CD4-positive, alpha-beta T cell treated with Interleukin-4 for 1 hour (primary cell): Measurements from ENCODE around the gene SH3TC2.

ENCODE experiments used
- DNase-seq, 2 donors: peaks; one replicate each; pipeline ENCODE4 v3.0.0-alpha.2; 2020 to 2022

Gene SH3TC2

DNA sequence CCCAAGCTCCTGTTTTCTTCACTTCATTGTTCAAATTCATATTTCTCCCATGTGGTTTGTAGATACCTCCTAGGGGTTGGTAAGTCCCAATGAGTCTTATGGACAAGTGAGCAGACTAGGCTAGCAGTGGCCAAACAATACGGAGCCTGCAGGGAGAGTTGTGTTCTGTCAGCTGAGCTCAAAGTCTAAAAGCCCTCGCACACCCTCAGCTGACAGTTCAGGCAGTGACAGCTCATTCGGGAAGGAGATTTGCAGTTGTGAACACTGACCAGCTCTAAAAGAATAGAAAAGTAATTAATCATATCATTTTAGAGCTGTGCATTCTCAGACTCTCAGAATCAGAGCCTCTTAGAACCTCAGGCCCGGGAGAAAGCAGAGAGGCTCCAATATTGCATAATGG, 95.1 kb downstream of the SH3TC2 start:
- DNase-seq: no peak

DNA sequence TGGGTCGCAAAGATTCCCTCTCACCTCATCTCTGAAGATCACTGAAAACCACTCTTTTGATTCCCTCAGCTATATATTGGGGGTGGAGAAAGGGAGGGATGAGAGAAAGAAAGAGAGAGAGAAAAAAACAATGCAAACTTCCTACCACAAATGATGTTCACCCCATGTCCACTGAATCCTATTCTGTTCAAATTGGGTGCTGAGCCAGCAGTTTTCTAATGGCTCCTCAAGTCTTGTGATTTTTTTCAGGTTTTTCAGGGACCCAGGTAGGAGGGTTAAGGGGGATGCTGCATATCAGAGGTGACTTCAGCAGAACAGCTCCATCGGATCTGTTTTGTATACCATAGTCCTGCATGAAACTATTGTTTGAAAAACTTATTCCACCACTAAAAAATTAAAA, 95.9 kb downstream of the SH3TC2 start:
- no peak for DNase-seq

DNA sequence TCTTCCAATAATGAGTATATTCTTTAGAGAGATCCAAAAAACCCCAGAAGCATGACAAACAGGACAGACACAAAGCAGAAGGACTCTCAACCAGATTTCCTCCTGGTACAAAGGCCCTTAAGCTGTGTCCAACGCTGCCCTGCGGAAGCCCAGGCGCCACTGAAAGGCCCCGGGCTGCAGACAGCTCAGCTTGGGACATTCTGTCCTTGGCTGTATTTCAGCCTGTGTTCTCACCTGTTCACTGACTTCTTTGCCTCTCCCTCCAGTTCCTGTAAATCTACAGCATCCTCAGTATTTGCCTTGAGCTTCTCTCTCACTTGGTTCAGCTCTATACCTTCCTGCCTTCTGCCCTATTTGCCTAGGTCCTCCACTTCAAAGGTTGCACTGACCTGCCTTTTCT, 96.5 kb downstream of the SH3TC2 start:
- DNase-seq: no peak

- DNase-seq: no peak
These were observed 97.2 kb downstream of the SH3TC2 start for GRCh38 chr5:148965511-148966265.

DNA sequence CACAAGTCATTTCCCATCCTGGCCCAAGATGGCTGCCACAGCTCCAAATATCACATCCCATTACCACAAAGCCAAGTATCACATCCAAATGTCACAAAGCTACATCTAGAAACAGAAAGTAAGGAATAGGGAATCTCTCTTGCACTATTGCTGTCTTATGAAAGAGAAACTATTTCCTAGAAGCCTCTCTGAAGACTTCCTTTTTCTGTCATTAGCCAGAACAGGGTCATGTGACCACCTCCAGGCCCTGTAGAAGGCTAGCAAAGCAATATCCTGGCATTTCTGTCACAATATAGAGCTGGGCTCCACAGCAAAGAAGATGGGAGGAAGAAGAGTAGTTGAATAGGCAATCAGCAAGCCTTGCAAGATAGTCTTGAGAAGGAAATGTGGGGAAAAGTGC, 99.2 kb downstream of the SH3TC2 start:
- peak in 1 of 2 donors; percentile 23 for DNase-seq

GRCh38 chr5:148962761-148963324, 100.0 kb downstream of the SH3TC2 start:
- DNase-seq: no peak

DNA sequence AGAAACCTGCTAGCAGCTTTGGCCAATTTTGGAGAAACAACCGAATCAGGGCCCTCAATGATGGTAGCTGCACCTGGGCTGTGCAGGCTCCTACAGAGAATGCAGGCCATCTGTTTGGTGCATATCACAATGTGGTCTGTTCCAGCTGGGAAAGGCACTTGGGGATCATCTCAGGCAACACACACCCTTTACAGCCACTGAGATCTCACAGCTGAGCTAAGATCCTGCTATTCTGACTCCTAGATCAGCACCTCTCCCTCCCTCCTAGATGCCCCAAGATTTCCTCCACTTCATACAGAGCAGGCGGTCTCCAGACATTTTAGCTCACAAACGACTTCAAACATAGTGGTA, 100.7 kb downstream of the SH3TC2 start:
- no peak for DNase-seq

GRCh38 chr5:148961261-148962199, 101.3 kb downstream of the SH3TC2 start:
- no peak for DNase-seq

GRCh38 chr5:148960070-148960769, 102.6 kb downstream of the SH3TC2 start:
- no peak for DNase-seq

DNA sequence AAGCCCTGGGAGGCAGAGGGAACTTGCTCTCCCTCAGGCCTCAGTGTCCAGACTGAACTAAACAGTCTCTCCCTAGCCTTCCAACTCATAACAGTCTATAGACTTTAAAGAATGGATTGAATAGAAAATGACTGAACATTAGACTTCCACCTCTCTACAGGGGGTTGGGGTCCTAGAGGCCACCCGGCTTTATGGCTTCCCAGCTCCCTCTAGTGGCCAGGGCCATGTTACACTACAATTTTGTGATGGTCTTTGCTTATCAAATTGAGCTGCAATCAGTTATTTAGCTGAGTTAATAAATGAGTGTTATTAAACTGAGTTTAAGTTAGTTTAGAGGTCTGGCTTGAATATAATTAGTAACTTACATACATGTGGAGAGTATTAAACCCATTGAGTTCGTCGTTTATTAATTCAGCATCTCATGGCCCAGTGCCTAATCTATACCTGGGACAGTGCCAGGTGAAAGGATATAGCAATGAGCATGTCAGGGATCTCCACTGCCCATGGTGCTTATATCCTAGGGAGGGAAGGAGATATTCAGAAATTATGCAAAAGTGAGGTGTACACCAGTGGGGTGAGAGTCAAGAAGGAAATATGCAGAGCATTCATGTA, 105.2 kb downstream of the SH3TC2 start:
- DNase-seq: peak; percentile 54 to 64

DNA sequence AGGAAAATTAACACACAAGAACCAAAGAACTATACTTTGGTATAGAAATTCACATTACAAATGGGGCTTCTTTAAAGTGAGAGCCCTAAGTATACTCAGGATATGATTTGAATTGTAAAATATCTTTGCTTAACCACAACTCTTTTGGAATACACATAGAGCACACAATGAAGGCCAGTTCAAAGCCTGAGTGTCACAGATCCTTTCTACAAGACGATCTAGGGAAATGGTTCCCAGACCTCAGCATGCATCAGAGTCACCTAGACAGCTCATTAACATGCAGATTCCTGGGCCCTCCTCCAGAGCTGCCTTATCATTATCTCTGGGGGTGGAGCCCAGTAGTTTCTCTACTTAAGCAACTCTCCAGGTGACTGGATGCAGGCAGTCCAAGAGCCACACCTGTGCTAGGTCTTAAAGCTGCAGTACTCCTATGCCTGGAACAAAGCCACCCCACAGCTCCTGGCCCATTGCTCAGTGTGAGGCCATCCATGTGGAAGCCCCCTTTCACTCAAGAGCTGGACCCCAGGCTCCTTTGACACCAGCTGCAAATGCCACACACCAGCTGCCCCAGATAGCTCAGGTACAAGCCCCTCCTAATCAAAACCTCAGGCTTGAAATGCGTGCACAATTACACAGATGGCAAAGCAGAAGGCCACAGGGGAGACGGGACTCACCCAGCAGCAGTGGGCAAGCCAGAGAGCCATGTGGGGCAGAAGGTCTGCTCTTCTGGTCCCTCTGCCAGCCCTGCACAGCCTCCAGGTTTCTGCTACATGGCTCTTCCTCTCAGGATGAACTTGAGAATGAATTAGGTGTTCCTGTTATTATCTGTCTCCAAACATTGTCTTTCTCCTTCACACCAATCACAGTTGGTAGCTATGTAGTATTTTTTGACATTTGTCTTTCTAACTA, 106.1 kb downstream of the SH3TC2 start:
- no peak for DNase-seq
